Kidney (tissue), 14 donors: ENCODE measurements around the gene TRIP6. TPM values are rescaled to one million over a fixed set of nuclear protein-coding genes. Genes with fewer than 3 reads are reported as not detected.

Experiments
- DNase-seq, 5 donors: peaks; one replicate each; pipeline ENCODE4 v3.0.0-alpha.2; 2013 to 2020
- FAIRE-seq: peaks from 2 replicates; lab custom pipeline; 2012; peaks lifted over from hg19 to GRCh38; lab: Jason Lieb, UNC
- H3K27ac ChIP-seq, 2 donors: one replicate each; pipeline ENCODE4 v1.7.0; 2013; ENCODE audit warnings: low read depth in 2 of 2, low read length in 2 of 2, inconsistent platforms in 1 of 2
- H3K27me3 ChIP-seq: one replicate; pipeline ENCODE4 v1.7.1; 2013; ENCODE audit warnings: low read length, inconsistent platforms; ENCODE audit not compliant: control insufficient read depth, insufficient read depth
- H3K36me3 ChIP-seq, 3 donors: one replicate each; pipeline versions ENCODE4 v1.7.0 to v1.7.1; 2013; ENCODE audit warnings: low read length in 3 of 3, control low read depth in 1 of 3, inconsistent platforms in 1 of 3; ENCODE audit not compliant: insufficient read depth in 3 of 3, control insufficient read depth in 2 of 3
- H3K4me1 ChIP-seq, 3 donors: one replicate each; pipeline versions ENCODE4 v1.7.0 to v1.7.1; 2013; ENCODE audit warnings: low read length in 3 of 3, inconsistent platforms in 1 of 3, low read depth in 1 of 3; ENCODE audit not compliant: control insufficient read depth in 2 of 3, insufficient read depth in 2 of 3
- H3K4me3 ChIP-seq, 3 donors: one replicate each; pipeline versions ENCODE4 v1.7.0 to v1.8.1; 2013; ENCODE audit warnings: low read length in 3 of 3, control low read depth in 1 of 3, inconsistent platforms in 1 of 3
- H3K9ac ChIP-seq, 3 donors: one replicate each; pipeline versions ENCODE4 v1.7.0 to v1.7.1; 2013; ENCODE audit warnings: low read length in 3 of 3, control low read depth in 1 of 3, inconsistent platforms in 1 of 3
- H3K9me3 ChIP-seq, 3 donors: one replicate each; pipeline versions ENCODE4 v1.7.0 to v1.7.1; 2013; ENCODE audit warnings: low read length in 3 of 3, control low read depth in 1 of 3, inconsistent platforms in 1 of 3; ENCODE audit not compliant: control insufficient read depth in 2 of 3, insufficient read depth in 1 of 3
- CTCF ChIP-seq: IDR thresholded peaks from 3 replicates; pipeline ENCODE4 v1.5.1; 2012; ENCODE audit warnings: mild to moderate bottlenecking, moderate library complexity, borderline replicate concordance; ENCODE audit not compliant: insufficient read depth; ENCODE audit errors: extremely low read depth
- intact Hi-C: fragments of 100-400 bp; cut with DNase I; formaldehyde crosslinking; loops from one replicate; pipeline ENCODE4 v1.11.1; 2022
- polyA plus RNA-seq: library from polyadenylated mRNA; stranded (reverse); fragments of 350-450 nt; fragmentation: Illumina TruSeq; extraction: RNeasy Lipid Tissue Mini Kit (QIAGEN cat#74804); gene quantifications from one replicate; pipeline ENCODE4 v1.2.3, GENCODE V29; 2014; ENCODE audit warnings: low read depth, low replicate concordance; ENCODE audit not compliant: insufficient read depth
- total RNA-seq: library from RNA; stranded (reverse); fragmentation: NEBNext Ultra II Directional; extraction: Animal tissue kit (Norgen Biotek cat#: 25700); gene quantifications from one replicate; pipeline ENCODE4 v1.2.1, GENCODE V29; 2021
- donor health status: control.
- donor health status: control.
- donor health status: control.
- donor health status: control.
- donor health status: control.
- donor health status: DM: yes; HTN: yes; CAD: no.
- donor health status: Normal renal cell carcinoma (clear cell type).

TRIP6 gene
- total and polyA plus RNA-seq, 2 donors from 2014 or later = 74.4 to 92.6 TPM

- H3K27ac ChIP-seq = peak overlapping the region in 1 of 2 donors; percentile 18
- H3K36me3 ChIP-seq = peaks cover 16 to 58% (median 34%) of the 10 kb centered on the region in 3 donors
Measured at GRCh38 chr7:100886936-100887515, 19.8 kb downstream of the TRIP6 start.

GRCh38 chr7:100887516-100888290 is 20.5 kb downstream of the TRIP6 start:
- no peaks in the 10 kb centered on the region for H3K9me3 ChIP-seq
- FAIRE-seq (no peak), DNase-seq (peak in 2 of 5 donors; percentile 64 to 78)
- no peak overlapping the region for H3K4me3 ChIP-seq
- H3K4me1 ChIP-seq = peaks cover 0 to 18% (median 4%) of the 10 kb centered on the region in 3 donors
- intact Hi-C loops = no loop called here
- no peak for TF ChIP-seq CTCF
- H3K27me3 ChIP-seq = no peaks in the 10 kb centered on the region
- H3K9ac ChIP-seq = no peak overlapping the region
- peak overlapping the region in 1 of 2 donors; percentile 18 for H3K27ac ChIP-seq
- peaks cover 16 to 57% (median 33%) of the 10 kb centered on the region in 3 donors for H3K36me3 ChIP-seq

More at GRCh38 chr7:100886936-100887515, 19.8 kb downstream of the TRIP6 start:
- H3K4me3 ChIP-seq = no peak overlapping the region
- H3K9ac ChIP-seq = no peak overlapping the region
- TF ChIP-seq CTCF = no peak
- no peaks in the 10 kb centered on the region for H3K27me3 ChIP-seq
- no peaks in the 10 kb centered on the region for H3K9me3 ChIP-seq
- intact Hi-C loops = no loop called here
- peak in 1 of 5 donors; percentile 37 for DNase-seq
- H3K4me1 ChIP-seq = peaks cover 0 to 18% (median 4%) of the 10 kb centered on the region in 3 donors
- FAIRE-seq = no peak

GRCh38 chr7:100888291-100888987 is 21.3 kb downstream of the TRIP6 start:
- no peak for TF ChIP-seq CTCF
- peak in 1 of 5 donors; percentile 51 for DNase-seq
- Histone ChIP-seq H3K4me1 (peaks cover 0 to 18% (median 4%) of the 10 kb centered on the region in 3 donors), H3K27me3 (no peaks in the 10 kb centered on the region), H3K27ac (peak overlapping the region in 1 of 2 donors; percentile 4), H3K9me3 (no peaks in the 10 kb centered on the region), H3K36me3 (peaks cover 16 to 51% (median 31%) of the 10 kb centered on the region in 3 donors), H3K4me3 (peak overlapping the region in 2 of 3 donors; percentile 37 to 73), H3K9ac (peak overlapping the region in 1 of 3 donors; percentile 71)
- FAIRE-seq = no peak
- intact Hi-C loops = no loop called here
